ENCODE results near the gene CANT1. TPM values are rescaled to one million over a fixed set of nuclear protein-coding genes. Genes with fewer than 3 reads are reported as not detected.

CANT1 gene
- total and polyA plus RNA-seq, 2 of the 13 experiments (the other 11 are each of a cell fraction or from before 2014, with no cell fraction given): 34.1 to 42.1 TPM

- H3K27ac ChIP-seq (ENCODE audit: extremely low read length, insufficient read depth, low read length): no peak overlapping the region
- DNase-seq (ENCODE audit: low spot score) (no peak), FAIRE-seq (no peak), ATAC-seq (no peak)
- H3K4me2 ChIP-seq (ENCODE audit: low read depth, low read length): peak overlapping the region; percentile 99
- H3K27me3 ChIP-seq (ENCODE audit: control insufficient read depth in 1 of 2, insufficient read depth in 2 of 2, low read length in 2 of 2): peaks cover 0 to 2% of the 10 kb centered on the region in 2 experiments; a peak in 1 of 5 replicates
- TF ChIP-seq ZNF263 (CRISPR knock-in tag; IDR thresholded peaks at IDR 0.05): peak; percentile 96
- TF ChIP-seq ZNF609 (CRISPR knock-in tag; IDR thresholded peaks at IDR 0.05; ENCODE audit: borderline replicate concordance): 0 out of 2 replicates have a peak, but pooled peaks have one; percentile 27
- TF ChIP-seq ZNF350 (CRISPR knock-in tag; IDR thresholded peaks at IDR 0.05; ENCODE audit: borderline replicate concordance, low read depth): peak; percentile 51; the same call in 1 of the 2 replicates
- 0 out of 2 replicates have a peak, but pooled peaks have one; percentile 8 for TF ChIP-seq THAP9 (CRISPR knock-in tag; IDR thresholded peaks at IDR 0.05; ENCODE audit: borderline replicate concordance)
- TF ChIP-seq NCOA5 (CRISPR knock-in tag; IDR thresholded peaks at IDR 0.05): no peak
- no peak for TF ChIP-seq ZNF891 (CRISPR knock-in tag; IDR thresholded peaks at IDR 0.05)
- no peak for TF ChIP-seq PLRG1 (conservative IDR thresholded peaks at IDR 0.05)
- TF ChIP-seq DR1 (CRISPR knock-in tag; IDR thresholded peaks at IDR 0.05): no peak
- TF ChIP-seq ZNF687 (CRISPR knock-in tag; IDR thresholded peaks at IDR 0.05): 0 out of 2 replicates have a peak, but pooled peaks have one; percentile 9
- intact Hi-C loops (cut with micrococcal nuclease; ENCODE audit: unreplicated experiment) (loop anchor here (2.0 kb wide), 1 partner anchor 27 kb away; no protein-coding TSS in a partner anchor), in situ Hi-C loops (cut with HindIII; ENCODE audit: extremely low pct_ligation_motif_present, low pct_unique_long_range_greater_than_20kb) (no loop called here)
- H3K4me1 ChIP-seq (ENCODE audit: insufficient read depth, low read length): peaks cover 73% of the 10 kb centered on the region
- ChIA-PET CTCF (ENCODE audit: low intra/inter-chr PET ratio, low total read pairs) (no interaction called here), POLR2A (interaction anchor here (1.0 to 2.0 kb wide), 2 partner anchors 20 to 28 kb away, joined by 3 to 9 read pairs; partner anchors contain the start of gene LGALS3BP)
- peaks cover 5 to 7% of the 10 kb centered on the region in 2 experiments; a peak in 2 of 5 replicates for H3K36me3 ChIP-seq (replicated peaks in 1 of 2; ENCODE audit: control insufficient read depth in 1 of 2, insufficient read depth in 2 of 2, low read length in 2 of 2)
- peak overlapping the region; percentile 93; the same call in 1 of the 2 replicates for H3K9ac ChIP-seq (ENCODE audit: insufficient read depth, low read depth, low read length)
- BruUV-seq (replicated peaks): no TSS peak
- H3K9me3 ChIP-seq (ENCODE audit: low read length): peaks cover 2% of the 10 kb centered on the region; the same call in 1 of the 2 replicates
- no peak overlapping the region for H2AFZ ChIP-seq (ENCODE audit: low read length)
- H3K79me2 ChIP-seq (ENCODE audit: insufficient read depth, low read length): peaks cover 52% of the 10 kb centered on the region
- H3K4me3 ChIP-seq (replicated peaks in 1 of 3; ENCODE audit: insufficient read depth in 1 of 3, low read depth in 2 of 3, low read length in 3 of 3): peak overlapping the region; percentile 95 to 98 (median 97); a peak in 3 of 6 replicates
- WGBS (ENCODE audit: low lambda C conversion rate): 89% methylated on average over 21 of the region's 21 CpGs
- H4K20me1 ChIP-seq (ENCODE audit: insufficient read depth, low read length): no peaks in the 10 kb centered on the region
Observed at GRCh38 chr17:79007504-79008381, 1.8 kb downstream of the CANT1 start.
